Adrenal gland (tissue), 12 donors: Measurements from ENCODE around the gene LTF. TPM values are rescaled to one million over a fixed set of nuclear protein-coding genes. Genes with fewer than 3 reads are reported as not detected.

Experiments
- DNase-seq, 7 donors: peaks; one replicate each; pipeline ENCODE4 v3.0.0-alpha.2; 2019 to 2020
- H3K27ac ChIP-seq, 5 donors: fragments of 200-600 bp; sonication (generic) in 4 of 5; 1 replicate in 3 of 5; 2 replicates in 2 of 5; pipeline versions ENCODE4 v1.5.1 to v1.8.0; 2016 to 2020; ENCODE audit warnings: mild to moderate bottlenecking in 1 of 5
- H3K27me3 ChIP-seq: fragments of 200-600 bp; 2 replicates; pipeline ENCODE4 v1.8.0; 2021
- H3K36me3 ChIP-seq, 2 donors: fragments of 200-600 bp; replicated peaks in 1 of 2; 1 replicate in 1 of 2; 2 replicates in 1 of 2; pipeline versions ENCODE4 v1.5.1 to v1.8.0; 2018 to 2022
- H3K4me1 ChIP-seq, 2 donors: fragments of 200-600 bp; replicated peaks in 1 of 2; 1 replicate in 1 of 2; 2 replicates in 1 of 2; pipeline versions ENCODE4 v1.5.1 to v1.8.0; 2018 to 2021
- H3K4me3 ChIP-seq, 4 donors: fragments of 200-600 bp; sonication (generic) in 3 of 4; one replicate each; pipeline ENCODE4 v1.5.1; 2016 to 2018
- H3K9me3 ChIP-seq, 3 donors: fragments of 200-600 bp; sonication (generic) in 1 of 3; replicated peaks in 1 of 3; 1 replicate in 2 of 3; 2 replicates in 1 of 3; pipeline versions ENCODE4 v1.5.1 to v1.8.0; 2016 to 2021
- POLR2A ChIP-seq, 2 donors: fragments of 450-650 bp; IDR thresholded peaks; one replicate each; pipeline ENCODE4 v1.6.1; 2017; ENCODE audit warnings: antibody characterized with exemption in 2 of 2, mild to moderate bottlenecking in 2 of 2, moderate library complexity in 1 of 2
- WGBS, 4 donors: extraction: QIAGEN DNeasy Blood & Tissue Kit in 2 of 4; methylation state at CpG; one replicate each; pipeline versions ENCODE4 v1.1.5 to v1.1.7; 2013 to 2017; 5-methylcytosine and 5-hydroxymethylcytosine counted together
- intact Hi-C, 2 donors: fragments of 100-400 bp; cut with DNase I; formaldehyde crosslinking; loops; one replicate each; pipeline versions ENCODE4 v1.14.1 to v1.15.0; 2022 to 2023
- polyA plus RNA-seq, 3 donors: library from polyadenylated mRNA; stranded (reverse); fragments of 200-250 nt in 2 of 3; fragments of 350-450 nt in 1 of 3; fragmentation: Illumina TruSeq in 1 of 3; extraction: RNeasy Lipid Tissue Mini Kit (QIAGEN cat#74804) in 1 of 3; gene quantifications; one replicate each; pipeline ENCODE4 v1.2.3, GENCODE V29; 2013 to 2014
- total RNA-seq, 9 donors: library from RNA; depleted of rRNA in 4 of 9; stranded (reverse); fragments of >200 nt in 4 of 9; fragments of 120-200 nt in 1 of 9; fragmentation: NEBNext Ultra II Directional in 1 of 9; extraction: Animal tissue kit (Norgen Biotek cat#: 25700) in 1 of 9; gene quantifications; one replicate each; pipeline versions ENCODE4 v1.1.0 to v1.2.4, GENCODE V29; 2013 to 2023
- TF ChIP-seq, protein P1 (sequence below), 6 experiments: fragments of 450-650 bp in 4 of 6; fragments of 200-600 bp in 2 of 6; sonication (generic) in 1 of 6; IDR thresholded peaks; 1 replicate in 5 of 6; 2 replicates in 1 of 6; pipeline versions ENCODE4 v1.5.1 to v1.8.0; 2016 to 2021; ENCODE audit warnings: antibody characterized with exemption in 6 of 6, mild to moderate bottlenecking in 2 of 6, moderate library complexity in 1 of 6
- donor health status: healthy with polysubstance abuse.
- donor health status: Bipolar disorder and iron deficiency.
- donor health status: DM: yes; HTN: yes; CAD: no.
- donor health status: DM: no; HTN: no; CAD: no.
- donor health status: DM: no; HTN: no; CAD: no.
- donor health status: DM: yes; HTN: yes; CAD: no.

Gene LTF
- total and polyA plus RNA-seq, 12 donors = 0.50 to 3.7 (median 1.6) TPM

DNA sequence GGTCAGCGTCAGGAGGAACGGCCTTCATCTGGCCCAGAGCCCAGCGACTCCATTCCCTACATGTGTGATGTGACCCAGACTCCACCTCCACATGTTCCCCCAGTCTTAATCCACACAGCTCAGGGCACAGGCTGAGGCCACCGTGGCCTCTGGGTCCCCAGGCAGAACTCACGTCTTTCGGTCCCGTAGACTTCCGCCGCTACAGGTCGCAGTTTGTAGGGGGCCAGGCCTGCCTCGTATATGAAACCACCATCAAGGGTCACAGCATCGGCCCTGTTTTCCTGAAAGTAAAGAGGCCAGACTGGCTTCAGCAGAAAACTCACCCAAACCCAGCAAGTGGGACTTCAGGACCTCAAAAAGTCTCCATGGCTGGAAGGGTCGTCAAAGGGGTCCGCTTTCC lies 8.6 kb downstream of the LTF start:
- H3K27me3 ChIP-seq = no peaks in the 10 kb centered on the region
- 90 to 97% (median 92%) methylated on average over 11 to 14 of the region's 14 CpGs for WGBS, 4 donors
- H3K9me3 ChIP-seq = no peaks in the 10 kb centered on the region
- intact Hi-C loops = no loop called here
- no peak overlapping the region for H3K4me3 ChIP-seq
- no peaks in the 10 kb centered on the region for H3K36me3 ChIP-seq
- no peak overlapping the region for H3K27ac ChIP-seq
- H3K4me1 ChIP-seq = no peaks in the 10 kb centered on the region
- TF ChIP-seq POLR2A (IDR thresholded peaks at IDR 0.05) = no peak
- TF ChIP-seq, protein P1, sequence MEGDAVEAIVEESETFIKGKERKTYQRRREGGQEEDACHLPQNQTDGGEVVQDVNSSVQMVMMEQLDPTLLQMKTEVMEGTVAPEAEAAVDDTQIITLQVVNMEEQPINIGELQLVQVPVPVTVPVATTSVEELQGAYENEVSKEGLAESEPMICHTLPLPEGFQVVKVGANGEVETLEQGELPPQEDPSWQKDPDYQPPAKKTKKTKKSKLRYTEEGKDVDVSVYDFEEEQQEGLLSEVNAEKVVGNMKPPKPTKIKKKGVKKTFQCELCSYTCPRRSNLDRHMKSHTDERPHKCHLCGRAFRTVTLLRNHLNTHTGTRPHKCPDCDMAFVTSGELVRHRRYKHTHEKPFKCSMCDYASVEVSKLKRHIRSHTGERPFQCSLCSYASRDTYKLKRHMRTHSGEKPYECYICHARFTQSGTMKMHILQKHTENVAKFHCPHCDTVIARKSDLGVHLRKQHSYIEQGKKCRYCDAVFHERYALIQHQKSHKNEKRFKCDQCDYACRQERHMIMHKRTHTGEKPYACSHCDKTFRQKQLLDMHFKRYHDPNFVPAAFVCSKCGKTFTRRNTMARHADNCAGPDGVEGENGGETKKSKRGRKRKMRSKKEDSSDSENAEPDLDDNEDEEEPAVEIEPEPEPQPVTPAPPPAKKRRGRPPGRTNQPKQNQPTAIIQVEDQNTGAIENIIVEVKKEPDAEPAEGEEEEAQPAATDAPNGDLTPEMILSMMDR (IDR thresholded peaks at IDR 0.05) = no peak
- no peak for DNase-seq

- DNase-seq = no peak
- Histone ChIP-seq H3K9me3 (no peaks in the 10 kb centered on the region), H3K27me3 (peaks cover 2% of the 10 kb centered on the region), H3K4me1 (no peaks in the 10 kb centered on the region), H3K27ac (no peak overlapping the region), H3K4me3 (no peak overlapping the region), H3K36me3 (no peaks in the 10 kb centered on the region)
- WGBS, 4 donors = 83 to 86% (median 85%) methylated on average over 15 to 21 of the region's 21 CpGs
- intact Hi-C loops = no loop called here
- TF ChIP-seq, protein P1 (IDR thresholded peaks at IDR 0.05) = no peak
- TF ChIP-seq POLR2A (IDR thresholded peaks at IDR 0.05) = no peak
Measured at GRCh38 chr3:46455231-46456115, 9.2 kb downstream of the LTF start.

- no peak overlapping the region for H3K27ac ChIP-seq
- H3K9me3 ChIP-seq = no peaks in the 10 kb centered on the region
- H3K27me3 ChIP-seq = peaks cover 6% of the 10 kb centered on the region
- no peak for DNase-seq
- H3K36me3 ChIP-seq = no peaks in the 10 kb centered on the region
- TF ChIP-seq, protein P1 (IDR thresholded peaks at IDR 0.05) = no peak
- no peak for TF ChIP-seq POLR2A (IDR thresholded peaks at IDR 0.05)
- intact Hi-C loops = no loop called here
- H3K4me1 ChIP-seq = no peaks in the 10 kb centered on the region
- 74 to 83% (median 77%) methylated on average over 7 of the region's 7 CpGs for WGBS, 4 donors
- H3K4me3 ChIP-seq = no peak overlapping the region
Measured at GRCh38 chr3:46454606-46455005, 10.1 kb downstream of the LTF start.

GRCh38 chr3:46454209-46454595 lies 10.5 kb downstream of the LTF start:
- H3K36me3 ChIP-seq = no peaks in the 10 kb centered on the region
- H3K4me1 ChIP-seq = no peaks in the 10 kb centered on the region
- DNase-seq = no peak
- H3K27ac ChIP-seq = no peak overlapping the region
- H3K9me3 ChIP-seq = no peaks in the 10 kb centered on the region
- intact Hi-C loops = no loop called here
- peaks cover 6% of the 10 kb centered on the region for H3K27me3 ChIP-seq
- WGBS, 4 donors = 42 to 60% (median 54%) methylated on average over 3 of the region's 3 CpGs
- no peak for TF ChIP-seq POLR2A (IDR thresholded peaks at IDR 0.05)
- TF ChIP-seq, protein P1 (IDR thresholded peaks at IDR 0.05) = no peak
- no peak overlapping the region for H3K4me3 ChIP-seq
